Muscle layer of colon (tissue), 2 donors: ENCODE data around the gene ST6GALNAC3.

Source experiments
- H3K27ac ChIP-seq: one replicate; pipeline ENCODE4 v1.7.0; 2013; ENCODE audit warnings: low read depth, mild to moderate bottlenecking, low read length, moderate library complexity
- H3K27me3 ChIP-seq, 2 donors: one replicate each; pipeline ENCODE4 v1.7.0; 2013; ENCODE audit warnings: low read length in 2 of 2, mild to moderate bottlenecking in 2 of 2; ENCODE audit not compliant: insufficient read depth in 2 of 2, control insufficient read depth in 1 of 2
- H3K36me3 ChIP-seq: one replicate; pipeline ENCODE4 v1.7.0; 2013; ENCODE audit warnings: mild to moderate bottlenecking, low read length; ENCODE audit not compliant: insufficient read depth
- H3K4me1 ChIP-seq: one replicate; pipeline ENCODE4 v1.7.0; 2013; ENCODE audit warnings: mild to moderate bottlenecking, low read length; ENCODE audit not compliant: insufficient read depth
- H3K4me3 ChIP-seq, 2 donors: one replicate each; pipeline ENCODE4 v1.7.0; 2013; ENCODE audit warnings: low read length in 2 of 2, low read depth in 1 of 2, mild to moderate bottlenecking in 1 of 2, moderate library complexity in 1 of 2
- H3K9ac ChIP-seq: one replicate; pipeline ENCODE4 v1.7.0; 2013; ENCODE audit warnings: low read length
- H3K9me3 ChIP-seq: one replicate; pipeline ENCODE4 v1.7.0; 2013; ENCODE audit warnings: mild to moderate bottlenecking, low read length
- donor health status: abdominal sarcoma.
- donor health status: Adenocarcinoma of cecum.

The ST6GALNAC3 gene

GRCh38 chr1:76577525-76578185, 503.1 kb downstream of the ST6GALNAC3 start:
- no peak overlapping the region for H3K4me3 ChIP-seq
- H3K27ac ChIP-seq = no peak overlapping the region
- H3K36me3 ChIP-seq = no peaks in the 10 kb centered on the region
- H3K9me3 ChIP-seq = no peaks in the 10 kb centered on the region
- no peaks in the 10 kb centered on the region for H3K27me3 ChIP-seq
- H3K4me1 ChIP-seq = no peaks in the 10 kb centered on the region
- H3K9ac ChIP-seq = no peak overlapping the region

GRCh38 chr1:76580206-76580605, 505.7 kb downstream of the ST6GALNAC3 start:
- Histone ChIP-seq H3K27me3 (no peaks in the 10 kb centered on the region), H3K4me3 (no peak overlapping the region), H3K9ac (no peak overlapping the region), H3K27ac (no peak overlapping the region), H3K9me3 (no peaks in the 10 kb centered on the region), H3K4me1 (no peaks in the 10 kb centered on the region), H3K36me3 (no peaks in the 10 kb centered on the region)

- no peaks in the 10 kb centered on the region for H3K27me3 ChIP-seq
- H3K4me1 ChIP-seq = no peaks in the 10 kb centered on the region
- H3K9ac ChIP-seq = no peak overlapping the region
- no peak overlapping the region for H3K4me3 ChIP-seq
- H3K36me3 ChIP-seq = no peaks in the 10 kb centered on the region
- no peak overlapping the region for H3K27ac ChIP-seq
- no peaks in the 10 kb centered on the region for H3K9me3 ChIP-seq
Observed at GRCh38 chr1:76581712-76582111, 507.2 kb downstream of the ST6GALNAC3 start.

- Histone ChIP-seq H3K4me3 (no peak overlapping the region), H3K9ac (no peak overlapping the region), H3K36me3 (no peaks in the 10 kb centered on the region), H3K27me3 (no peaks in the 10 kb centered on the region), H3K4me1 (no peaks in the 10 kb centered on the region), H3K9me3 (no peaks in the 10 kb centered on the region), H3K27ac (no peak overlapping the region)
Observed at GRCh38 chr1:76583235-76583868, 508.8 kb downstream of the ST6GALNAC3 start.

DNA sequence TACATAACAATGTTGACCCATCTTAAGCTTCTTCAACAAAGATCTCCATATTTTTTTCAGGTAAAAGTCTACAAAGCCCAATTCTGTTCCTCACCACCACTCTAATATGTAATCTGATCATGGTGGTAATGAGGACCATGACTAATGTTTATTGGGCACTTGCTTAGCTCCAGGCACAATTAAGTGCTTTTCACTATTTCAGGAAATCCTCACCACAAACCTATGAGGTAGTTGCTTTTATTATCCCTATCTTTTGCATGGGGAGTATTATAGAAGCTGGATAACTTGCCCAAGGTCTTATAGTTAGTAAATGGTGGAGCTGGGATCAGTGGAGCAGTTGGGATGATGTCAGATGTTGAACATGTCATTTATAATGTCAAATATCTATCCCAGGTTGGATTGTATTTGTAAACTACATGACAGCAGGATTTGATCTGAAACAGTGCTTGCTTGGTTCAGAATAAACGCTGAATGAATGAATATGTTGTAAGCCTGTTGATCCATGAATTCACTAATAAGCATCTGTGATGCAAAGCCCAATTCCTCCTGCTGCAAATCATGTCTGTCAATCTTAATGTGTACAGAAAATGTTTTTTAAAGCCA, 509.4 kb downstream of the ST6GALNAC3 start:
- H3K4me3 ChIP-seq = no peak overlapping the region
- no peak overlapping the region for H3K9ac ChIP-seq
- no peaks in the 10 kb centered on the region for H3K9me3 ChIP-seq
- H3K27me3 ChIP-seq = no peaks in the 10 kb centered on the region
- no peaks in the 10 kb centered on the region for H3K4me1 ChIP-seq
- no peak overlapping the region for H3K27ac ChIP-seq
- no peaks in the 10 kb centered on the region for H3K36me3 ChIP-seq

- Histone ChIP-seq H3K4me1 (no peaks in the 10 kb centered on the region), H3K9ac (no peak overlapping the region), H3K27me3 (no peaks in the 10 kb centered on the region), H3K4me3 (no peak overlapping the region), H3K36me3 (no peaks in the 10 kb centered on the region), H3K27ac (no peak overlapping the region), H3K9me3 (no peaks in the 10 kb centered on the region)
Observed at GRCh38 chr1:76585980-76586674, 511.6 kb downstream of the ST6GALNAC3 start.

DNA sequence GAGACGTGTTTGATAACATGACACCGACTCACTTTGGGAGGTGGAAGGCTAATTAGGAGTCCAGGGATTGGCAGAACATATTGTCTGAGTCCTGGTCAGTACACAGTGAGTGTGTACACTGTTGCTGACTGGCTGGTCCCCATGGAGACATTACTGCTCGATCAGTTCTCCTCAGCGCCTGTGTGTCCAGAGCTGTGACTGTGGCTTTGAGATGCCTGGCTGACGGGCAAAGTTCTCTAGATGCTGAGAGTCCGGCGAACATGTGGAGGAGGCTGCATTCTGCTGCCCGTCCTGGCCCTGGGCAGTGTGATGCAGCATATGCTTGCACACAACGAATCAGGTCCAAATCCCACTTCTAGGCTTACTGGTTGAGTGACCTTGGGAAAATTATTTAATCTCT, 512.7 kb downstream of the ST6GALNAC3 start:
- Histone ChIP-seq H3K27me3 (no peaks in the 10 kb centered on the region), H3K27ac (no peak overlapping the region), H3K9ac (no peak overlapping the region), H3K9me3 (no peaks in the 10 kb centered on the region), H3K4me1 (no peaks in the 10 kb centered on the region), H3K4me3 (no peak overlapping the region), H3K36me3 (no peaks in the 10 kb centered on the region)

DNA sequence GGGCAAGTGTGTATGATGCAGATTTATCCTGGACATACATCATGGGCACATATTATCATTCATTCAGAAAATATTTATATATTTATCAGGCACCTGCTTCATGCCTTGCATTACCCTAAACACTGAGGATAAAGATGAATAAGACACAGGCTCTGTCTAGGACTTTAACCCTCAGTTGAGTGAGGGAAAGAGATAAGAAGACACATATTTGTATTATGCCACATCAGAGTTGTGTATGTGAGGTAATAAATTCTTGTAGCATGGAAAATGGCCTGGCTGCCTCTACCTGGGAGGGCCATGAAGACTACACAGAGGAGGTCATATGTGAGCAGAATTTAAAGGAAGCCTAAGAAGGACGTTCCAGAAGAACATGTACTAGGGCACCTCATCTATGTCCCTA, 516.9 kb downstream of the ST6GALNAC3 start:
- H3K27me3 ChIP-seq = no peaks in the 10 kb centered on the region
- no peaks in the 10 kb centered on the region for H3K4me1 ChIP-seq

DNA sequence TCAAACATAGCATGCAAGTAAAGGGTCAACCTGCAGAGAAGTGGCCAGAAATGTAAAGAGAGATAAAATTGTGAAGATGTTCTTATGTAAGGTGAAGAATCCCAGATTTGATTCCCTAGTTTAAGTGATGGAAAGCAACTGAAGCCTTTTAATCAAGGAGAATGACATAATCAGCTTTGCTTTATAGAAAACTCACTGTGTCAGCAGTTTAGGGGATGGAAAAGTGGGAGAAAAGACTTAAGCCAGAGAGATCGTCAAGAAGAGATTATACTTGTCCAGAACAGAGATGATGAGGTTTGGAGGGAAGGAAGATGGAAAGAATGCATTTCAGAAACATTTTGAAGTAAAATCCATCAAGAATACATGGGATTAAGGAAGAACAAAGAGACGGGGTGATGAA, 517.4 kb downstream of the ST6GALNAC3 start:
- H3K36me3 ChIP-seq = no peaks in the 10 kb centered on the region
- no peak overlapping the region for H3K4me3 ChIP-seq
- no peak overlapping the region for H3K27ac ChIP-seq
- H3K27me3 ChIP-seq = no peaks in the 10 kb centered on the region
- H3K9me3 ChIP-seq = no peaks in the 10 kb centered on the region
- no peak overlapping the region for H3K9ac ChIP-seq
- H3K4me1 ChIP-seq = no peaks in the 10 kb centered on the region

More for the DNA sequence above, 516.9 kb downstream of the ST6GALNAC3 start:
- H3K9ac ChIP-seq = no peak overlapping the region
- no peak overlapping the region for H3K4me3 ChIP-seq
- H3K36me3 ChIP-seq = no peaks in the 10 kb centered on the region
- no peaks in the 10 kb centered on the region for H3K9me3 ChIP-seq
- H3K27ac ChIP-seq = no peak overlapping the region

DNA sequence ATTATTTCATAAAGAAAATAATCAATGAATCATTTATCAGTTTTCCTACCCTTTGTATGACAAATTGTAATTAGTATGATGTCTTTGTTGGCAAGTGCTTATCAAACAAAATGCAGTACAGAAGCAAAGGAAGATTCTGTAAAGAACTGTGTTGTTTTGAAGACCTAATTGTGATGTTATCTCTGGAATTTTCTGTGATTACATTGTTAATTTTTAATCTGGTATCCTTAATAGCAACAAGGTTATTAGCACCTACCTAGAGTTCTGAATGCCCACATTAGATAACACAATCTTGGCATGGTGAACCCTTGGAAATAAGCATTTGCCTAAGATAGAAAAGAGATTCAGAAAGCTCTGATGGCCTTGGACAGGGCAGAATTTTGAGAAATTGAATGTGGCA, 518.6 kb downstream of the ST6GALNAC3 start:
- Histone ChIP-seq H3K27me3 (no peaks in the 10 kb centered on the region), H3K36me3 (no peaks in the 10 kb centered on the region), H3K27ac (no peak overlapping the region), H3K9ac (no peak overlapping the region), H3K9me3 (no peaks in the 10 kb centered on the region), H3K4me3 (no peak overlapping the region), H3K4me1 (no peaks in the 10 kb centered on the region)

DNA sequence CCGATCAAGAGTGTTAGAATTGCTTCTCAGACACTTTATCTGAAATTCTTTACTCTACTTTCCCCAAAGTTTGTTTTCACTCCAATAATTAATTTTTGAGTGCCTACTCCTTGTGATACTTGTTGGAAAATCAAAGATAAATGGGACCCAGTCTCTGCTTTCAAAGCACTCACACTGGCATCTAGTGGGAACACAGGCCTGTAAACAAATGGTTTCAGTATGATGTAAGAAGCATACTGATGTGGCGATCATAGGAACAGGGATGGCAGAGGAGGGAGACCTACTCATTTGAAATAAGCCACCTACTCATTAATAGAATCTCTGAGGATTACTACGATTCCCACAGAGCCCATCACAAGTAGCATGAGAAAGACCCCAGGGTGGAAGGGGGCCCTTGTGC, 519.1 kb downstream of the ST6GALNAC3 start:
- no peak overlapping the region for H3K4me3 ChIP-seq
- H3K9me3 ChIP-seq = no peaks in the 10 kb centered on the region
- H3K9ac ChIP-seq = no peak overlapping the region
- H3K27ac ChIP-seq = no peak overlapping the region
- H3K4me1 ChIP-seq = no peaks in the 10 kb centered on the region
- no peaks in the 10 kb centered on the region for H3K36me3 ChIP-seq
- no peaks in the 10 kb centered on the region for H3K27me3 ChIP-seq
